ENCODE measurements around the gene CAPSL.

Gene CAPSL

DNA sequence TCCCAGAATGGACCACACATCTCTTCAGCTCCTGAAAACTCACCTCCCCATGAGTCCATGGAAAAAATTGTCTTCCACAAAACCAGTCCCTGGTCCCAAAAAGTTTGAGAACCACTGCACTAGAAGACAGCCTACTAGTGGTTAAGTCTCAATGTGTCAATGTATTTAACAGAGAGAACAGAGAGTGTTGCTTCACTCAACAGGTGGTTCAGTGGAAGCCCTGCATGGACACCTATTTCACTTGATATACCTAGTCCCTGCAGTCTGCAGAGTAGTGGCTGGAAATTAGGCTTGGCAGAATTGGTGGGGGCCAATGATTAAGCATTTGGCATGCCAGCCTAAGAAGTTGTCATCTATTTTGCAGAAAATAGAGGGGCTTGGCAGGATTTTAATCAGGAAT lies 58.8 kb downstream of the CAPSL start:
- in situ Hi-C loops (cut with HindIII; ENCODE audit: low sequenced_read_pairs) = no loop called here
- DNase-seq (ENCODE audit: low read depth) = no peak
- H3K4me3 ChIP-seq (ENCODE audit: low read depth, low read length) = no peak overlapping the region
- TF ChIP-seq, protein P1, sequence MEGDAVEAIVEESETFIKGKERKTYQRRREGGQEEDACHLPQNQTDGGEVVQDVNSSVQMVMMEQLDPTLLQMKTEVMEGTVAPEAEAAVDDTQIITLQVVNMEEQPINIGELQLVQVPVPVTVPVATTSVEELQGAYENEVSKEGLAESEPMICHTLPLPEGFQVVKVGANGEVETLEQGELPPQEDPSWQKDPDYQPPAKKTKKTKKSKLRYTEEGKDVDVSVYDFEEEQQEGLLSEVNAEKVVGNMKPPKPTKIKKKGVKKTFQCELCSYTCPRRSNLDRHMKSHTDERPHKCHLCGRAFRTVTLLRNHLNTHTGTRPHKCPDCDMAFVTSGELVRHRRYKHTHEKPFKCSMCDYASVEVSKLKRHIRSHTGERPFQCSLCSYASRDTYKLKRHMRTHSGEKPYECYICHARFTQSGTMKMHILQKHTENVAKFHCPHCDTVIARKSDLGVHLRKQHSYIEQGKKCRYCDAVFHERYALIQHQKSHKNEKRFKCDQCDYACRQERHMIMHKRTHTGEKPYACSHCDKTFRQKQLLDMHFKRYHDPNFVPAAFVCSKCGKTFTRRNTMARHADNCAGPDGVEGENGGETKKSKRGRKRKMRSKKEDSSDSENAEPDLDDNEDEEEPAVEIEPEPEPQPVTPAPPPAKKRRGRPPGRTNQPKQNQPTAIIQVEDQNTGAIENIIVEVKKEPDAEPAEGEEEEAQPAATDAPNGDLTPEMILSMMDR (IDR thresholded peaks at IDR 0.05; ENCODE audit: low read depth, low read length, missing control alignments) = no peak

DNA sequence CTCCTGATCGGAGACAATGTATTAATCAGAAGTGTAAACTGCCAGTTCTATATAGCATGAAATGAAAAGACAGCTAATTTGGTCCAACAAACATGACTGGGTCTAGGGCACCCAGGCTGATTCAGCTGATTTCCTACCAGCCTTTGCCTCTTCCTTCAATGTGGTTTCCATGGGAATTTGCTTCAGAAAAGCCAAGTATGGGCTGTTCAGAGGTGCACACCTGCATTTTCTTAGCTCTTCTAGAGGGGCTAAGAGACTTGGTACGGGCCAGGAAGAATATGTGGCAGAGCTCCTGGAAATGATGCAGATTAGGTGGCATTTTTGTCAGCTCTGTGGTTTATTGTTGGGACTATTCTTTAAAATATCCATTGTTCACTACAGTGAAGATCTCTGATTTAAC lies 59.3 kb downstream of the CAPSL start:
- DNase-seq (ENCODE audit: low read depth) = no peak
- H3K4me3 ChIP-seq (ENCODE audit: low read depth, low read length) = no peak overlapping the region
- in situ Hi-C loops (cut with HindIII; ENCODE audit: low sequenced_read_pairs) = no loop called here
- TF ChIP-seq, protein P1 (IDR thresholded peaks at IDR 0.05; ENCODE audit: low read depth, low read length, missing control alignments) = no peak

GRCh38 chr5:35878079-35878478 lies 60.3 kb downstream of the CAPSL start:
- no peak for DNase-seq (ENCODE audit: low read depth)
- H3K4me3 ChIP-seq (ENCODE audit: low read depth, low read length) = no peak overlapping the region
- TF ChIP-seq, protein P1 (IDR thresholded peaks at IDR 0.05; ENCODE audit: low read depth, low read length, missing control alignments) = no peak
- in situ Hi-C loops (cut with HindIII; ENCODE audit: low sequenced_read_pairs) = no loop called here

DNA sequence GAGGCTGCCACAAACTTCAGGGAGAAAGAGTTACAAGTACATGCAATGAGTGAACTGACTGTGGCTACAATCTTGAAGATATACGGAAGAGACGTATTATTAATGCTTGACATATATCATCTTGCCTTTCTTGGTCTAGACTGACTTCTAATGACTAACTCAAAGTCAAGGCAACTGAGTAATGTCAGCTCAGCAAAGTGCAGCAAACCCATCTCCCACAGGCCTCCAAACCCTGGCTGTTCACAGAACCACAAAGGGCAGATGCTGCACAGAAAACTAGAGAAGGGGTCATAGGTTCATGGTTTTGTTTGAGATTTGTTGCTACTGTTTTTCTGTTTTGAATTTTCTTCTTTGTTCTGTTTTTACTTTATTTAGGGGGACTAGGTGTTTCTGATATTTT lies 60.8 kb downstream of the CAPSL start:
- in situ Hi-C loops (cut with HindIII; ENCODE audit: low sequenced_read_pairs) = no loop called here
- TF ChIP-seq, protein P1 (IDR thresholded peaks at IDR 0.05; ENCODE audit: low read depth, low read length, missing control alignments) = no peak
- H3K4me3 ChIP-seq (ENCODE audit: low read depth, low read length) = no peak overlapping the region
- no peak for DNase-seq (ENCODE audit: low read depth)

GRCh38 chr5:35876922-35877321 lies 61.5 kb downstream of the CAPSL start:
- in situ Hi-C loops (cut with HindIII; ENCODE audit: low sequenced_read_pairs) = no loop called here
- TF ChIP-seq, protein P1 (IDR thresholded peaks at IDR 0.05; ENCODE audit: low read depth, low read length, missing control alignments) = no peak

DNA sequence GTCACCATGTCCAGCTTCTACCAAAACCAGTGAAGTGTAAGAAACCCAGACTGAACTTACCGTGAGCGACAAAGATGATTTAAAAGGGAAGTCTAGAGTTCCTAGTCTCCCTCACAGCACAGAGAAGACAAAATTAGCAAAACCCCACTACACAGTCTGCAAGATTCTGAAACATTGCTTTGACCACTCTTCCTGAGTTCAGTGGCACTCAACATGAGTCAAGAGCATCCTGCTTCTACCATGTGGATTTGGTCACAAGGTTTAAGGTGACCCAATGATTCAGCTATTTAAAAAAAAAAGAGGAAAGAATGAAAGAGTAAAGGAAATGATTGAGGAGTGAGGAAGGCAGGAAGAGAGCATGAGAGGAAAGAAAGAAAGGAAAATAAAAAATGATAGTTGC lies 62.0 kb downstream of the CAPSL start:
- TF ChIP-seq, protein P1 (IDR thresholded peaks at IDR 0.05; ENCODE audit: low read depth, low read length, missing control alignments) = no peak
- no peak for DNase-seq (ENCODE audit: low read depth)
- H3K4me3 ChIP-seq (ENCODE audit: low read depth, low read length) = no peak overlapping the region
- in situ Hi-C loops (cut with HindIII; ENCODE audit: low sequenced_read_pairs) = no loop called here

More at GRCh38 chr5:35876922-35877321, 61.5 kb downstream of the CAPSL start:
- DNase-seq (ENCODE audit: low read depth) = no peak
- H3K4me3 ChIP-seq (ENCODE audit: low read depth, low read length) = no peak overlapping the region

- H3K4me3 ChIP-seq (ENCODE audit: low read depth, low read length) = no peak overlapping the region
- in situ Hi-C loops (cut with HindIII; ENCODE audit: low sequenced_read_pairs) = no loop called here
- TF ChIP-seq, protein P1 (IDR thresholded peaks at IDR 0.05; ENCODE audit: low read depth, low read length, missing control alignments) = no peak
- no peak for DNase-seq (ENCODE audit: low read depth)
These were observed 67.8 kb downstream of the CAPSL start for GRCh38 chr5:35870605-35871004.

Data from astrocyte of the cerebellum (primary cell).